ENCODE results near the gene RGS3. TPM values are rescaled to one million over a fixed set of nuclear protein-coding genes. Genes with fewer than 3 reads are reported as not detected.

RGS3 gene
- polyA plus RNA-seq, 1 of the 3 experiments (the other 2 are of a cell fraction) = 50.6 TPM

DNA sequence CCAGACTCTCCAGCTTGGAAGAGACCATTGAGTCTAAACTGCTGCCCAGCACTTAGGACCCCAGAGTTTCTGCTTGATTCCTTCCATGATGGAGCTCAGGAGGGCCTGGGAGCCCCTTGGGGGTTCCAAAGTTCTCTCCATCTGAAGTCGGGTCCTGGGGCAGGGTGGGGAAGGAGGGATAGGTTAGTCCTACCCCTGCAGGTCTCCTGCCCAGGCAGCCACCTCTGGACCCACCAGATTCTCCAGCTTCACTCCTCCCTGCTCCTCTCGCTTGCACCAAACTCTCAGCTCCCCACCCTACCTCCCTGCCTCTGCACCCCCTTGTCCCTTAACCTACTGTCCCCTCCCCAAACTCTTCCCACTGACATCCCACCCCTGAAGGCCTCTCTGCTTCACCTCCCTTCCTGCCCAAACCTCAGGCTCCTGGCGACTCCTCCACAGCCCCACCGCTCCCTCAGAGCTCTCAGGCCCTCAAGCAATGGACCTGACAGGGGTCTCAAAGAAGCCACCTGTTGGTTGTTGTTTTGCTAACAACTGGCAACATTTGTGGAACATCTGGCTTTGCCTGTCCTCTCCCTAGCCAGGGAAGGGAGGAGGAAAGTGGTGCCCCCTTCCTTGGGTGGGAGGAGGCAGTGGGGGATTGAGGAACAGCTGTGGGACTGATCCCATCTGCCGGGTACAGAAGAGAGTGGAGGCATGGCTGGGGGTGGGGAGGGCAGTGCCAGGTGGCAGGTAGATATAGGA, 137.5 kb downstream of the RGS3 start:
- H3K4me3 ChIP-seq (ENCODE audit: low read depth in 2 of 2, low read length in 1 of 2) = no peak overlapping the region
- 92% methylated on average over 5 of the region's 5 CpGs for WGBS (ENCODE audit: low lambda C conversion rate)
- H4K20me1 ChIP-seq (ENCODE audit: insufficient read depth) = peaks cover 15% of the 10 kb centered on the region
- H3K9me2 ChIP-seq = no peaks in the 10 kb centered on the region
- H3K27me3 ChIP-seq (ENCODE audit: insufficient read depth) = no peaks in the 10 kb centered on the region
- POLR2A ChIA-PET = no interaction called here
- H3K27ac ChIP-seq (ENCODE audit: low read depth in 2 of 2, low read length in 1 of 2) = no peak overlapping the region
- peaks cover 27 to 50% of the 10 kb centered on the region in 2 experiments; a peak in 3 of 4 replicates for H3K4me1 ChIP-seq (ENCODE audit: control insufficient read depth in 1 of 2, insufficient read depth in 2 of 2, low read depth in 1 of 2, low read length in 1 of 2)
- DNase-seq = no peak
- no peak overlapping the region for H3K4me2 ChIP-seq
- H3K9ac ChIP-seq = no peak overlapping the region
- no peaks in the 10 kb centered on the region for H3K9me3 ChIP-seq
- peaks cover 24% of the 10 kb centered on the region for H3F3A ChIP-seq (replicated peaks; ENCODE audit: insufficient read depth)
- CTCF ChIA-PET = interaction anchor here (0.6 to 44.7 kb wide), 5 partner anchors 9 to 81 kb away, joined by 3 to 1335 read pairs (median 4); no protein-coding TSS in a partner anchor
- no peak overlapping the region for H2AFZ ChIP-seq (ENCODE audit: low read depth)
- TF ChIP-seq FOSL2 (IDR thresholded peaks at IDR 0.05; ENCODE audit: borderline replicate concordance, low read depth) (no peak), GATA2 (CRISPR knock-in tag; IDR thresholded peaks at IDR 0.05) (no peak), USF1 (IDR thresholded peaks at IDR 0.05; ENCODE audit: borderline replicate concordance, low read depth) (no peak), FOXM1 (IDR thresholded peaks at IDR 0.05; ENCODE audit: low read depth) (no peak), SMC3 (IDR thresholded peaks at IDR 0.05; ENCODE audit: low read depth, low read length) (no peak), ELF1 (IDR thresholded peaks at IDR 0.05) (no peak), JUND (IDR thresholded peaks at IDR 0.05) (no peak), POLR2AphosphoS5 (IDR thresholded peaks at IDR 0.05; ENCODE audit: low read depth, low read length) (no peak), NRF1 (IDR thresholded peaks at IDR 0.05; ENCODE audit: low read depth, low read length) (no peak), PBX3 (IDR thresholded peaks at IDR 0.05) (no peak), RCOR1 (IDR thresholded peaks at IDR 0.05; ENCODE audit: low read length) (no peak), RXRA (IDR thresholded peaks at IDR 0.05; ENCODE audit: borderline replicate concordance, low read depth) (no peak), ZBTB33 (IDR thresholded peaks at IDR 0.05; ENCODE audit: borderline replicate concordance, low read depth) (no peak)
- TF ChIP-seq, protein P1, sequence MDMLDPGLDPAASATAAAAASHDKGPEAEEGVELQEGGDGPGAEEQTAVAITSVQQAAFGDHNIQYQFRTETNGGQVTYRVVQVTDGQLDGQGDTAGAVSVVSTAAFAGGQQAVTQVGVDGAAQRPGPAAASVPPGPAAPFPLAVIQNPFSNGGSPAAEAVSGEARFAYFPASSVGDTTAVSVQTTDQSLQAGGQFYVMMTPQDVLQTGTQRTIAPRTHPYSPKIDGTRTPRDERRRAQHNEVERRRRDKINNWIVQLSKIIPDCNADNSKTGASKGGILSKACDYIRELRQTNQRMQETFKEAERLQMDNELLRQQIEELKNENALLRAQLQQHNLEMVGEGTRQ (IDR thresholded peaks at IDR 0.05; ENCODE audit: borderline replicate concordance, low read depth, low read length) = no peak
- TF ChIP-seq, protein P2, sequence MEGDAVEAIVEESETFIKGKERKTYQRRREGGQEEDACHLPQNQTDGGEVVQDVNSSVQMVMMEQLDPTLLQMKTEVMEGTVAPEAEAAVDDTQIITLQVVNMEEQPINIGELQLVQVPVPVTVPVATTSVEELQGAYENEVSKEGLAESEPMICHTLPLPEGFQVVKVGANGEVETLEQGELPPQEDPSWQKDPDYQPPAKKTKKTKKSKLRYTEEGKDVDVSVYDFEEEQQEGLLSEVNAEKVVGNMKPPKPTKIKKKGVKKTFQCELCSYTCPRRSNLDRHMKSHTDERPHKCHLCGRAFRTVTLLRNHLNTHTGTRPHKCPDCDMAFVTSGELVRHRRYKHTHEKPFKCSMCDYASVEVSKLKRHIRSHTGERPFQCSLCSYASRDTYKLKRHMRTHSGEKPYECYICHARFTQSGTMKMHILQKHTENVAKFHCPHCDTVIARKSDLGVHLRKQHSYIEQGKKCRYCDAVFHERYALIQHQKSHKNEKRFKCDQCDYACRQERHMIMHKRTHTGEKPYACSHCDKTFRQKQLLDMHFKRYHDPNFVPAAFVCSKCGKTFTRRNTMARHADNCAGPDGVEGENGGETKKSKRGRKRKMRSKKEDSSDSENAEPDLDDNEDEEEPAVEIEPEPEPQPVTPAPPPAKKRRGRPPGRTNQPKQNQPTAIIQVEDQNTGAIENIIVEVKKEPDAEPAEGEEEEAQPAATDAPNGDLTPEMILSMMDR (IDR thresholded peaks at IDR 0.05) = no peak
- peaks cover 24% of the 10 kb centered on the region for H3K79me2 ChIP-seq (ENCODE audit: insufficient read depth)
- H3K36me3 ChIP-seq (replicated peaks in 1 of 2; ENCODE audit: control insufficient read depth in 1 of 2, insufficient read depth in 2 of 2, low read length in 1 of 2) = peaks cover 6 to 19% of the 10 kb centered on the region in 2 experiments
